NCI-H2081 treated with DMSO at 0.1 percent for 48 hours (cell line): ENCODE data around the gene METTL16.
"Not testable (repeated sequence)": the region's sequence is repeated elsewhere in the genome, so short reads cannot be mapped to it uniquely, and the experiment has no call there.

Experiments used
- DNase-seq: peaks from one replicate; lab custom pipeline; 2025; lab: John Stamatoyannopoulos, UW

METTL16 gene

GRCh38 chr17:2450016-2450650 is 61.6 kb downstream of the METTL16 start:
- DNase-seq: no peak

GRCh38 chr17:2449486-2449885 is 62.2 kb downstream of the METTL16 start:
- DNase-seq: no peak

GRCh38 chr17:2447479-2447878 is 64.2 kb downstream of the METTL16 start:
- DNase-seq: not testable (repeated sequence)

GRCh38 chr17:2445638-2446037 is 66.0 kb downstream of the METTL16 start:
- no peak for DNase-seq

GRCh38 chr17:2444382-2444781 is 67.3 kb downstream of the METTL16 start:
- DNase-seq: no peak

GRCh38 chr17:2442166-2442565 is 69.5 kb downstream of the METTL16 start:
- no peak for DNase-seq

- DNase-seq: no peak
These were observed 70.8 kb downstream of the METTL16 start for GRCh38 chr17:2440930-2441329.

- not testable (repeated sequence) for DNase-seq
These were observed 71.7 kb downstream of the METTL16 start for GRCh38 chr17:2439997-2440396.

- DNase-seq: no peak
These were observed 72.9 kb downstream of the METTL16 start for GRCh38 chr17:2438823-2439222.

GRCh38 chr17:2436316-2436905 is 75.3 kb downstream of the METTL16 start:
- DNase-seq: no peak

- no peak for DNase-seq
These were observed 75.8 kb downstream of the METTL16 start for GRCh38 chr17:2435862-2436261.

GRCh38 chr17:2435181-2435741 is 76.4 kb downstream of the METTL16 start:
- no peak for DNase-seq

GRCh38 chr17:2433696-2434095 is 78.0 kb downstream of the METTL16 start:
- no peak for DNase-seq

GRCh38 chr17:2427910-2428309 is 83.8 kb downstream of the METTL16 start:
- DNase-seq: no peak

GRCh38 chr17:2427215-2427614 is 84.5 kb downstream of the METTL16 start:
- no peak for DNase-seq

- no peak for DNase-seq
These were observed 88.4 kb downstream of the METTL16 start for GRCh38 chr17:2423271-2423670.

- DNase-seq: peak; percentile 2
These were observed 90.2 kb downstream of the METTL16 start for GRCh38 chr17:2421315-2422147.

GRCh38 chr17:2420176-2420575 is 91.5 kb downstream of the METTL16 start:
- DNase-seq: no peak

- no peak for DNase-seq
These were observed 92.2 kb downstream of the METTL16 start for GRCh38 chr17:2419486-2419885.

GRCh38 chr17:2418572-2418971 is 93.1 kb downstream of the METTL16 start:
- no peak for DNase-seq

GRCh38 chr17:2416010-2416734 is 95.5 kb downstream of the METTL16 start:
- DNase-seq: no peak

GRCh38 chr17:2415081-2415480 is 96.6 kb downstream of the METTL16 start:
- DNase-seq: no peak
